H1 (cell line): ENCODE data around the gene OBSCN. TPM values are rescaled to one million over a fixed set of nuclear protein-coding genes. Genes with fewer than 3 reads are reported as not detected.

Experiments
- CEBPB ChIP-seq: IDR thresholded peaks from 2 replicates; pipeline ENCODE4 v1.6.1; 2012; ENCODE audit warnings: low read depth, low read length
- KDM1A ChIP-seq: fragments of 200-600, 300-600 bp; sonication (generic); IDR thresholded peaks from 2 replicates; pipeline ENCODE4 v1.7.1; 2016; ENCODE audit warnings: mild to moderate bottlenecking, low read length, borderline replicate concordance
- polyA plus RNA-seq, 7 experiments: library from polyadenylated mRNA; depleted of rRNA in 3 of 7; stranded (reverse) in 5 of 7; unstranded in 2 of 7; fragments of >200 nt in 5 of 7; fragments of 200-250 nt in 2 of 7; gene quantifications; 1 replicate in 5 of 7; 2 replicates in 1 of 7; 4 replicates in 1 of 7; pipeline versions ENCODE4 v1.2.1 to v1.2.3, GENCODE V29; 2011 to 2013; ENCODE audit warnings: missing spikeins in 2 of 7, mixed read lengths in 2 of 7
- total RNA-seq: library from RNA; stranded (reverse); fragmentation: NEBNext Ultra II Directional; extraction: Animal tissue kit (Norgen Biotek cat#: 25700); gene quantifications from 2 replicates; pipeline ENCODE4 v1.2.1, GENCODE V29; 2021
- TF ChIP-seq, protein P1 (sequence below): IDR thresholded peaks from 2 replicates; pipeline ENCODE4 v1.6.1; 2012; ENCODE audit warnings: inconsistent platforms

The OBSCN gene
- total and polyA plus RNA-seq, 2 of the 8 experiments (the other 6 are each of a cell fraction or from before 2014, with no cell fraction given): 7.5 to 28.4 TPM

DNA sequence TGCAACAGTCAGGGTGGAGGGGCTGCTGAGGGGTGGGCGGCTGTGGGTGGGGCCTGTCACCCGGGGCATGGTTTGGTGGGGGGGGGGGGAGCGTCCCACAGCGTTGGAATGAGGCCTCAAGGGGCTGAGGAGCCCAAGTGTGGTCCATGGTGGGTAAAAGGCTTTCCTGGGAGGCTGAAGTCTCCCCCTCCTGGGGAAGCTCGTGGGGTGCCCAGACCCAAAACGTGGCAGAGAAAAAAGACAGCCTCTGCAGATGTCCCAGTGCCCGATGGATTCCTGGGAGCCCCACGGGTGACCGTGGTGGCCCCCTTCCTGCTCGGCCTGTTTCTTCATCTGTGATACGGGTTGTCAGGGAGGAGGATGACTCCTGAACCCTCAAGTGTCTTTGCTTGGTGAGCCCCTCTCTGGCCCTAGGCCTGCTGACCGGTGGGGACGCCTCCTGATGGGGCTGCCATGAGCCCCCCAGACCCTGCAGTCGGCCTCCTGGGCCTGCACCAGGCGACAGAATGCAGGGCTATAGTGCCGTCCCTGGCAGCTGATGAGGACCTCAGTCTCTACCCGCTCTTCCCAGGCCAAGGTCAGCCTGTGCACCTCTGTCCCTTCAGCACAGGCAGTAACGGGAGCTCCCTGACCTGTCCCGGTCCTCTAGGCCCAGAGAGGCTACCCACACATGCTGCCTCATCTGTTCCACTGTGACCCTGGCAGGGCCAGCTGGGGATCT is 1.1 kb downstream of the OBSCN start (continued):
- TF ChIP-seq, protein P1, sequence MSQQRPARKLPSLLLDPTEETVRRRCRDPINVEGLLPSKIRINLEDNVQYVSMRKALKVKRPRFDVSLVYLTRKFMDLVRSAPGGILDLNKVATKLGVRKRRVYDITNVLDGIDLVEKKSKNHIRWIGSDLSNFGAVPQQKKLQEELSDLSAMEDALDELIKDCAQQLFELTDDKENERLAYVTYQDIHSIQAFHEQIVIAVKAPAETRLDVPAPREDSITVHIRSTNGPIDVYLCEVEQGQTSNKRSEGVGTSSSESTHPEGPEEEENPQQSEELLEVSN: no peak
- TF ChIP-seq KDM1A: no peak
- TF ChIP-seq CEBPB: no peak
